DMS53 treated with DMSO at 0.1 percent for 48 hours (cell line): ENCODE measurements around the gene PXDN.
"Not testable (repeated sequence)": the region's sequence is repeated elsewhere in the genome, so short reads cannot be mapped to it uniquely, and the experiment has no call there.

Source experiments
- DNase-seq: peaks from one replicate; lab custom pipeline; 2025; ENCODE audit not compliant: unreplicated experiment; lab: John Stamatoyannopoulos, UW

Gene PXDN

DNA sequence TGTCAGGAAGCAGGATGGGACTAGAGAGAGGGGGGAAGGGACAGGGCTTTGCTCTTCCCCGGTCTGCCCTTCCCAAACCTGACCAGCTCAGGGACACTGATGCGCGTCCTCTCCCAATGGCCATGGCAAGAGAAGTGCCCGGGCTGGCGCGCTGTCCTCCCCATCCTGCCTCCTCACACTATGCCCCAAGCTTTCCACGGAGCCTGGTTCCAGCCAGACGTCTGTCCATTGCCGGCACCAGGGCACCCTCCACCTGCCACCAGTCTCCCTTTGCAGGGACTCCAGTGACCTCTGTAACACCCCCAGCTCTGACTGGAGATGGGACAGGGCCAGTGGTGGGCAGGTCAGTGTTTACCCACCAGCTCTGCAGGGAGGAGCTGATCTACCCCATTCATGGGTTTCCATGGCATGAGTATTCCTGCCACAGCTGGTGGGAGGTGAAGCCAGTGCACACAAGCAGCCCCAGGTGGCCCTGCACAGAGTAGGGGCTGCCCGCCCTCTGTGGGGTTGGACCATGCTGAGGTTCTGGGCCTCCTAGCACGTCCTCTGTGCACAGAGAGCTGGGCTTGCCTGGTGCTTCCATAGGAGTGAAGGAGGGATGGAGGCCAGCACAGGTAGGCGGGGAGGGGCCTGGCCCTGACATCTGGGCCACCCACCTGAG is 109.5 kb downstream of the PXDN start:
- DNase-seq = no peak

DNA sequence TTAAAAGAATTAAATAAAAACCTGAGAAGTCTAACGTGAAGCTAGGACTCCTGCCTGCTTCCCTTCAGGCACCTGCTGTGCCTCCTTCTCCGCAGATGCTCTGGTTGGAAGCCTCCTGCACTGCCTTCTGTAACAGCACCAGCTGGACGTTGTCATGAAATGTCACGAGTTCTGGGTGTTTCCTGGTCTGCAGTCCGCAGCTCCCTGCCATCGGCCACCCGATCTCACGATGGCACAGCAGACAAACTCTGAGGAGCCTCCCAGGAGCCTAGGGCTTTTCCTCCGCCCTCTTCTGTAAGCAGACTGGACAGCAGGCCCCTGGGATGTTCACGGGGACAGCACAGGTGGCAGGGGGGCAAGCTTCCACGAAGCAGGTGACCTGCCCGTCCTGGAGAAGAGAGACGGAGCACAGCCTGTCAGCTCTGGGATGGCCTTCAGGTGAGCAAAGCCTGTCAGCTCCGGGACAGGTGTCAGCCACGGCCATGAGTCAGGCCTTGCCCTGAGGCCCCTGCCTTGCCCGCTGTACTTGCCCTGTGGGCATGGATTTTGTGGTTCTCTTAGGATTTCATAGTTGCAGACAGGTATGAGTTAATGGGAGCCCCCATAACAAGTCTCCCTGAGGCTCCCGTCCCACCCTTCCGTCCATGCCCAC is 110.3 kb downstream of the PXDN start:
- DNase-seq = no peak

GRCh38 chr2:1633092-1633671 is 111.1 kb downstream of the PXDN start:
- DNase-seq = no peak

DNA sequence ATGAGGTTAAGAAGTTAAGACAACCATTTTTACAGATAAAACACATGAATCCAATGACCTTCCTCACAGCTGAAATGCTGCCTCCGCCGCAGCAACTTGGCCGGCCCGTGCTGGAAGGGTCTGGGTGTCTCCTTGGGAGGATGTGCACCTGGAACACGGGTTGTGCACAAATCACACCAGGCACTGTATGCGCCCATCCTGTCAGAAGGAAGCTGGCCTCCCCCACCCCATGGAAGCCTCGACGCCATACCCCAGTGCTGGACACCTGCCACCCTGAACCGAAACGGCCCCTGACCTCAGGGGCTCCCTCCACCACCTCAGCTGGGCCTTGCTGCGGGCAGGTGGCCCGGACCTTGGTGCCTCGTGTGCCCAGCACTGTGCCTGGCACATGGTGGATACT is 111.8 kb downstream of the PXDN start:
- no peak for DNase-seq

- DNase-seq = no peak
Measured at GRCh38 chr2:1632002-1632348, 112.3 kb downstream of the PXDN start.

DNA sequence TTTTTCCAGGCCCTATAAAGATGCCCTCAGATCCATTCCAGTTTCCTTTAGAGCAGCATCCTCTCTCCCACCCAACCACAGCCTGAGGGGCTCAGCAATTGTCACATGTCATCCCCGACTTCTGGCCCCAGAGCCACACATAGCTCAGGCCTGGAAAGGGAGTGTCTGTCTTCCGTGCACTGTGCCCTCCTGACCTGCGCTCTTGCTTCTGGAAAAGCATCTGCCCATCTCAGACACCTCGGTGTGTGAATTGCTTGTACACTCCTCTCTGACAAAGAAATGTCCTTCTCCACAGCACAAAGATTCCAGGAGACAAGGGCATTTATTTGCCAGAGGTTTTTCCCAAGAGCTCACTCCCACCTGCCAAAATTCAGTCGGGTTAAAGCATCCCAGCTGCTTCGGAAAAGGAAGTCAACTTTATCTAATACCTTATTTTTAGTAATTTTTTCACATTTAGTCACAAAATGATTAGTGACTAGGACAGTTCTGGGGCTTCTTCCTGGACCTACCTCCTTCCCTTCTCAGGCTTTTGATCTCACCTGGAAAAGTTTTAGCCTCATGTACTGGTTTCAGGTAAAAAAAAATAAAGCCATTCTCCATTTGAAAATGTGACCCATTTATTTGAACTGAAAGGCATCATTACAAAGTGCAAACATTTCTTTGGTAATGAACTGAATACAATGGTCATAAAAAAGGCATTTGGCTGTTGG is 112.9 kb downstream of the PXDN start:
- DNase-seq = no peak

- DNase-seq = no peak
Measured at GRCh38 chr2:1628893-1629292, 115.4 kb downstream of the PXDN start.

DNA sequence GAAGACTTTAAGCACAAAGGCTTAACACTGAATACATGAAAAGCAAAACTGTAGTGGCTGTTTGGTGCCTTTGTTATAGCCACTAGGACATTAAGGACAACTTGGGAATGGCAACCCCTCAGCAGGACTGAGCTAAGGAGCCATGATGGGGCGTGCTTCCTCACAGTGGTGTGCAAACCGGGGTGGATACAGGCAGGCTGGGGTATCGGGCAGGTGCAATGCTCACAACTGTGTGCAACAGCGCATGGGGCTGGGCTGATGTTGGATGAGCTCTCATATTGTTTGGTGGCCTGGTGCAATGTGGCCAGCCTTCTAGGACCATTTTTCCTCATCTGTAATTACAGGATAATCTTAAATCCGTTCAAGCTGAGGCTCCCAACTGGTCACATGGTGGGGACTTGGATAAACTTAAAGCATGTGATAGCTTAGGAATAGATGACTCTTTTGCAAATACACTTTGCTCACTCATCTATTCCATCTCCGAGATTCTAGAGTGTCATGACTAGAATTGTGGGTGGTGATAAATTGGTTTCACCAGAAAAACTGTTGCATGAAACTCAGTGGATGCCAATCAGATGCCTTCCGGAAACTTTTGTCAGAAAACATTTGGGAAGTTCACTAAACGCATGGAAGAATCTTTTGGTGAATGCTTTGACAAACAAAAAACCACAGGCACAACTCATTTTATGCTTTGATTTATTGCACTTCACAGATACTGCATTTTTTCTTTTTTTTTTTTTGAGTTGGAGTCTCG is 116.5 kb downstream of the PXDN start:
- DNase-seq = no peak

DNA sequence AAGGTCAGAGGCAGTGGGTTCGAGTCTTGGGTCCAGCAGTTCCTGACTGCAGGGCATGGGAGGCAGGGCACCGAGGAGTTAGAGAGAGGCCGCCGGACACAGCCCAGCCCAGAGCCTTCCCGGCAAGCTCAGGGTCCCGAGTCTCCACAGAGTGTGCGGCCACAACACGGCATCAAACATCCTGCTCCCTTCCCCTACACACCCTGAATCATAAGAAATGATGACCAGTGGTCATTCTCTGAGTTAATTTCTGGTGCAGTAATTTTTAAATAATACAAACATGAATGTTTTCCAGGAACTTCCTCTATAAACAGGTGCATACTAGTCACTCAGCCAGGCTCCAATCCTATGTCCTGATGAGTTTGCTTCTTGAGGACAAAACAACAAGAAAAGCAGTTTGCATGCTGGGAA is 118.0 kb downstream of the PXDN start:
- DNase-seq = no peak

DNA sequence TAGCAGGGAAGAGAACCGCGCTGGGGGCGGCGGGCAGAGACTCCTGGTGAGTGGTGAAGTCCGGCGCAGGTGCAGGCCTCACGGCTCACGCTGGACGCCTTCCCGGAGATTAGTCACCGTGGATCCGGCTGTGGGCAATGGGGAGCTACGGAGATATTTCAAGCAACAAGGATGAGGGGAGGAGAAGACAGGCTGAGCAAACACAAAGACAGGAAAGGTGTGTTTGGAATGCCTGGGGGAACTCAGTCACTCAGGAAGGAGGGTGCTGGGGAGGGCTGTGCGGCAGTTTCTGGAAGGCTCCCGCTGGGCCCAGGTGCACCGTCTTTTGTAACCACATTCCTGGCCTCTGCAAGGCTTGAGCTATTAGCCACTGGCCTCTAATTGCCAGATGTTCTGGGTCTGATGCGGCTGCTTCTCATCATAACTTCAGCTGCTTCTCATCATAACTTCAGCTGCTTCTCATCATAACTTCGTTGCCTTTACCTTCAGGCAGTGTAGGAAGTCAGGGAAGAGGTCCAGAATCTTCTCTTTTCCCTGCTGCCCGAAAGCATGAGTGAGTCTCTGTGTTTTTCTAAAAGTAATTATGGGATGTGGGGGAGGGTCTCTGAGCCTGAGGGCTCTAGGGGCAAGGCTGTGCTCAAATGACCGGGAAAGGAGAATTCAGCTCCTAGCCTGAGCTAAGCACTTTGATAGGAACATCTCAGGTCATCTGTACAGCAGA is 118.9 kb downstream of the PXDN start:
- DNase-seq = no peak

GRCh38 chr2:1623906-1624445 is 120.3 kb downstream of the PXDN start:
- no peak for DNase-seq

- DNase-seq = no peak
Measured at GRCh38 chr2:1622521-1623200, 121.7 kb downstream of the PXDN start.

GRCh38 chr2:1621976-1622375 is 122.3 kb downstream of the PXDN start:
- DNase-seq = not testable (repeated sequence)

- DNase-seq = no peak
Measured at GRCh38 chr2:1621501-1621900, 122.8 kb downstream of the PXDN start.

DNA sequence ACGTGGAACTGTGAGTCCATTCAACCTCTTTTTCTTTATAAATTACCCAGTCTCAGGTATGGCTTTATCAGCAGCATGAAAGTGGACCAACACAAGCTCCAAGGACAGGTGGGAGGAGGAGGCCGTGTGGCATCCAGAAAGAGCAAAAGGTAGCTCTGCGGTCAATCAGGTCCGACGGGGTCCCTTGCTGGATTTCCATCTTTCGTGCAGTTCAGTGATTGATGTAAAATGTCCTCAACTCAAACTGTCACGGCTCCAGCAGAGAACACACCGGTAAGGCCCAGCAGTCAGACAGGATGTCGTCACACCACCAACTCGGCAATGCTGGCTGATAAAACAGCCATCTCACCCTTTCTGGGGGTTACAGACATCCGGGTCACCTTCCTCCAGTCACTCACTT is 123.3 kb downstream of the PXDN start:
- DNase-seq = no peak

GRCh38 chr2:1620081-1620480 is 124.2 kb downstream of the PXDN start:
- DNase-seq = no peak

DNA sequence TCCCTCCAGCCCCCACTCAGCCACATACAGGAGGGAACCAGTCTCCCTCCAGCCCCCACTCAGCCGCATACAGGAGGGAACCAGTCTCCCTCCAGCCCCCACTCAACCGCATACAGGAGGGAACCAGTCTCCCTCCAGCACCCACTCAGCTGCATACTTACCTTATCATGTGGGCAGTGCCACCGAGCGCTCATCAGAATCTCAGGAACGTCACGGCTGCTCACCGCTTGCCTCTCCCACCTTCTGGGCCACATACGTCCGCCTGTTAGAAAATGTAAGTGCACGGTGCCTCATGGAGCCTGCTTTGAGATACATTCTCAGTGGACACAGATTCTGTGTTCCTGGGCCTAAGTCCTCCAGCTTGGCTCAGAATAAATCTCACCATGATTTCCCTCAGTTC is 124.8 kb downstream of the PXDN start:
- DNase-seq = no peak

DNA sequence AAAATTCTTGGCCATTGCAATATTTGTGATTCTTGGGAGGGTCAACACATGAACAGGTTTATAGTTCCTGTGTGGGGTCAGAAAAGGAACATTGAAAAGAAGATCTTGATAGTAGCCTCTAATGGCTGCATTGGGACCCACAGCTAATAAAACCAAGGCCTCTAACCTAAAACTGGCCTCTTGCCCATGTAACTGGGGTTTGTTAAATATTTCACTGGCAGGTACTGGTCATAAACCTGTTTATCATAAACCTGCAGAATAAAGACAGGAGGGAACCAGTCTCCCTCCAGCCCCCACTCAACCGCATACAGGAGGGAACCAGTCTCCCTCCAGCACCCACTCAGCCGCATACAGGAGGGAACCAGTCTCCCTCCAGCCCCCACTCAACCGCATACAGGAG is 125.3 kb downstream of the PXDN start:
- no peak for DNase-seq

DNA sequence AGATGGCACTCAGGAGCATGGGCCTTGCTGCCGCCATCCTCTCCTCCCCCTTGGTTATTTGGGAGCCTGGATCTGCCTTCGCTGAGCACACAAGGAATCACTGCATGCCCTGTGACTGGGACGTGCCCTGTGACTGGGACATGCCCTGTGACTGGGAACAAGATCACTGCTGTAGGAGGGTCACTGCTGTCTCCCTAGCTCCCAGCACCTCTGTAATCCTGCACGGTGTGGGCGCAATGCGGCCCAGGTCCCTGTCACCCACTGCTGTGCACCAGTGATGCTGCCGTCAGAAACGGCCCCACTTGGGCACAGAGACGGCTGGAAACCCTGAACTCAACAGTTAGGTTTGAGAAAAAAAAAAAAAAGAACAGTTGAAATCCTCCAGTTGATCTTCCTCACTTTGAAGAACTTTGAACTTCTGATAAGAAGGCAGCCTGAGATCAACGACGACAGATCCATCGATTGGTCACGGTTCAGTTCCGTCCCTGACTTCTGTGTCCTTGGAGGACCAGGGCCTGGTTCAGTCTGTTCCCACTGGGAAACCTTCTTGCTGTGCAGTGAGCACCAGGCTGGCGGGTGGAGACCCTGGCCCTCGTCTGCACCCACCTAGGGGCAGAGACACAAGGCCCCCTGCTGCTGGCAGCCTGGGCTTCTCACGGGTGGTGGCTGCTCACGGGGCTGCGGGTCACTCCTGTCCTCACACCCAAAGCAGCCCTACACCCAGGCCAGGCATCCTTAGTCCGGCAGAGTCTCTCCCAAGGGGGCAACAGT is 125.9 kb downstream of the PXDN start:
- DNase-seq = no peak
